Activated B cell treated with CpG ODN at 0.5 μM for 24 hours (primary cell): Measurements from ENCODE around the gene ACTL6B. TPM values are rescaled to one million over a fixed set of nuclear protein-coding genes. Genes with fewer than 3 reads are reported as not detected.
"Not testable (repeated sequence)": the region's sequence is repeated elsewhere in the genome, so short reads cannot be mapped to it uniquely, and the experiment has no call there.

Experiments used
- ATAC-seq: fragments of 200-7000 bp; cut with Tn5 transposase; one replicate; pipeline ENCODE4 v1.10.0; 2021; ENCODE audit warnings: low read depth, mild to moderate bottlenecking, moderate library complexity
- CTCF ChIA-PET: fragments of 350-600 bp; sonication (Branson Sonifier 250); formaldehyde crosslinking; loops from one replicate; lab custom pipeline; 2021; ENCODE audit warnings: antibody characterized with exemption; lab: Charles Lee
- POLR2A ChIA-PET: fragments of 350-600 bp; sonication (Branson Sonifier 250); formaldehyde crosslinking; loops from one replicate; lab custom pipeline; 2021; ENCODE audit warnings: antibody characterized with exemption; lab: Charles Lee
- DNase-seq: peaks from one replicate; pipeline ENCODE4 v3.0.0; 2022
- H3K27ac Mint-ChIP-seq: one replicate; pipeline ENCODE4 v1.8.0; 2020; ENCODE audit warnings: mixed read lengths
- H3K27me3 Mint-ChIP-seq: one replicate; pipeline ENCODE4 v1.8.0; 2021; ENCODE audit warnings: mixed read lengths
- H3K36me3 Mint-ChIP-seq: one replicate; pipeline ENCODE4 v1.8.0; 2021; ENCODE audit warnings: low read depth, mixed read lengths
- H3K4me1 Mint-ChIP-seq: one replicate; pipeline ENCODE4 v1.8.0; 2021; ENCODE audit warnings: mixed read lengths
- H3K4me3 Mint-ChIP-seq: one replicate; pipeline ENCODE4 v1.8.0; 2020; ENCODE audit warnings: mild to moderate bottlenecking, mixed read lengths
- H3K9me3 Mint-ChIP-seq: one replicate; pipeline ENCODE4 v1.8.0; 2020; ENCODE audit warnings: mixed read lengths
- CTCF ChIP-seq: fragments of 200-600 bp; IDR thresholded peaks from one replicate; pipeline ENCODE4 v1.8.0; 2022; ENCODE audit warnings: antibody characterized with exemption, mild to moderate bottlenecking
- intact Hi-C: fragments of 100-400 bp; cut with micrococcal nuclease; formaldehyde crosslinking; loops from one replicate; pipeline ENCODE4 v1.15.1; 2024
- total RNA-seq: library from RNA; stranded (reverse); gene quantifications from 2 replicates; pipeline ENCODE4 v1.2.3, GENCODE V29; 2022

The ACTL6B gene
- total RNA-seq, 1 donor from 2014 or later, result not detected

- intact Hi-C loops, result loop anchor here (10.0 kb wide), 1 partner anchor 585 kb away; the partner anchor contains the start of genes COPS6 and ZNF3
- H3K27me3 Mint-ChIP-seq, result peaks cover 3% of the 10 kb centered on the region
- H3K4me3 Mint-ChIP-seq, result no peak overlapping the region
- CTCF ChIA-PET, result interaction anchor here (0.6 kb wide), 1 partner anchor 201 kb away, joined by 3 read pairs; no protein-coding TSS in a partner anchor
- H3K36me3 Mint-ChIP-seq, result peaks cover 6% of the 10 kb centered on the region
- ATAC-seq (no peak), DNase-seq (no peak)
- H3K4me1 Mint-ChIP-seq, result peaks cover 9% of the 10 kb centered on the region
- no peak overlapping the region for H3K27ac Mint-ChIP-seq
- no peak for TF ChIP-seq CTCF
- H3K9me3 Mint-ChIP-seq, result no peaks in the 10 kb centered on the region
- POLR2A ChIA-PET, result interaction anchor here (2.2 kb wide), 1 partner anchor 84 kb away, joined by 5 read pairs; the partner anchor contains the start of gene FBXO24
These were observed 13.8 kb upstream of the ACTL6B start for GRCh38 chr7:100670074-100670473.

DNA sequence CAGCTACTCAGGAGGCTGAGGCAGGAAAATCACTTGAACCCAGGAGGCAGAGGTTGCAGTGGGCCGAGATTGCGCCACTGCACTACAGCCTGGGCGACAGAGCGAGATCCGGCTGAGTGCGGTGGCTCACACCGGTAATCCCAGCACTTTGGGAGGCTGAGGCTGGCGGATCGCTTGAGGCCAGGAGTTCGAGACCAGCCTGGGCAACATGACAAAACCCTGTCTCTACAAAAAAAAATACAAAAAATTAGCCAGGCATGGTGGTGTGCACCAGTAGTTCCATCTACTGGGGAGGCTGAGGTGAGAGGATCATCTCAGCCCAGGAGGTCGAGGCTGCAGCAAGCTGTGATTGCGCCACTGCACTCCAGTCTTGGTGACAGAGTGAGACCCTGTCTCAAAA, 12.9 kb upstream of the ACTL6B start:
- POLR2A ChIA-PET, intact Hi-C loops, H3K4me3 Mint-ChIP-seq, H3K36me3 Mint-ChIP-seq, H3K27ac Mint-ChIP-seq, ATAC-seq, H3K9me3 Mint-ChIP-seq, CTCF ChIA-PET, H3K27me3 Mint-ChIP-seq, H3K4me1 Mint-ChIP-seq, DNase-seq: not testable (repeated sequence)

DNA sequence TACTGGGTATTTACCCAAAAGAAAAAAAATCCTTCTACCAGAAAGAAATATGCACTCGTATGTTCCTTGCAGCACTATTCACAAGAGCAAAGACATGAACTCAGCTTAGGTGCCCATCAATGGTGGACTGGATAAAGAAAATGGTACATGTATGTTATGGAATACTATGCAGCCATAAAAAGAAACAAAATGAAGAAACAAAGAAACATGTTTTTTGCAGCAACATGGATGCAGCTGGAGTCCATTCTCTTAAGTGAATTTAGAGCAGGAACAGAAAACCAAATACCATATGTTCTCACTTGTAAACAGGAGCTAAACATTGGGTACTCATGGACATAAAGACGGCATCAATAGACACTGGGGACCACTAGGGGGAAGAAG, 11.8 kb upstream of the ACTL6B start:
- no peak overlapping the region for H3K4me3 Mint-ChIP-seq

DNA sequence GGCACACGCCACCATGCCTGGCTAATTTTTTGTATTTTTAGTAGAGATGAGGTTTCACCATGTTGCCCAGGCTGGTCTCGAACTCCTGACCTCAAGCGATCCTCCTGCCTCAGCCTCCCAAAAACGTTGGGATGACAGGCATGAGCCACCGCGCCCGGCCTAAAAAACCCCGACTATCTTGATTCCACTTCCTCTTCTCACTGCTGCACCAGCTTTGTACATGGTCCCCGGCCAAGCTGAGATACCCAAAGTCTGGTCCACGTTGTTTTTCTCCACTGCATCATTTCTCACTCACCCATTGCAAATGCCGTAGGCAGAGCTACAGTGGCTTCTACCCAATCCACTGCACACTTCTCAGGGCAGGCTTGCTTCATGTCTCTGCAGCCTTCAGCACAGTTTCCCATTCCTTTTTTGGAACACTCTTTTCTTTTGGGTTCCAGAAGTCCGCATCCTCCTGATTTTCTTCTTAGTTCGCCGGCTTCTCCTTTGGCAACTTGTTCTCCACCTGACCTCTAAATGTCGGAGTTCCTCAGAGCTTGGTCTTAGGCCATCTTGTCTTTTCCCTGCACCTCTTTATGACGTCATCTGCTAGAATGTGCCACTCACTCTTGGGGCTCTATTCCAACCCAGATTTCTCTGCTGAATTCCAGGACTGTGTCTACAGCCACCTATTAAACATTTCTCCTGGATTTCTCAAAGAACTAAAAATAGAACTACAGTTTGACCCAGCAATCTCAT, 11.3 kb upstream of the ACTL6B start:
- Mint-ChIP-seq H3K4me3 (no peak overlapping the region), H3K36me3 (no peaks in the 10 kb centered on the region), H3K4me1 (peaks cover 3% of the 10 kb centered on the region), H3K27me3 (peaks cover 3% of the 10 kb centered on the region), H3K9me3 (no peaks in the 10 kb centered on the region), H3K27ac (no peak overlapping the region)
- ChIA-PET POLR2A (interaction anchor here (0.9 kb wide), 1 partner anchor 33 kb away, joined by 3 read pairs; no protein-coding TSS in a partner anchor), CTCF (interaction anchor here (0.6 kb wide), 1 partner anchor 71 kb away, joined by 3 read pairs; no protein-coding TSS in a partner anchor)
- ATAC-seq (no peak), DNase-seq (no peak)
- TF ChIP-seq CTCF, result no peak
- intact Hi-C loops, result no loop called here

More for the DNA sequence above, 11.8 kb upstream of the ACTL6B start:
- intact Hi-C loops, result no loop called here
- Mint-ChIP-seq H3K9me3 (no peaks in the 10 kb centered on the region), H3K27ac (no peak overlapping the region), H3K4me1 (peaks cover 7% of the 10 kb centered on the region), H3K36me3 (no peaks in the 10 kb centered on the region), H3K27me3 (peaks cover 3% of the 10 kb centered on the region)
- ChIA-PET POLR2A (interaction anchor here (0.9 kb wide), 1 partner anchor 34 kb away, joined by 3 read pairs; no protein-coding TSS in a partner anchor), CTCF (no interaction called here)
- DNase-seq (no peak), ATAC-seq (no peak)
- no peak for TF ChIP-seq CTCF

GRCh38 chr7:100665168-100665726, 9.0 kb upstream of the ACTL6B start:
- ChIA-PET CTCF (no interaction called here), POLR2A (no interaction called here)
- Mint-ChIP-seq H3K9me3 (no peaks in the 10 kb centered on the region), H3K36me3 (no peaks in the 10 kb centered on the region), H3K27me3 (peaks cover 8% of the 10 kb centered on the region), H3K27ac (no peak overlapping the region), H3K4me1 (peaks cover 2% of the 10 kb centered on the region), H3K4me3 (no peak overlapping the region)
- intact Hi-C loops, result no loop called here
- DNase-seq, result no peak
- no peak for TF ChIP-seq CTCF
- no peak for ATAC-seq

GRCh38 chr7:100662194-100662776, 6.0 kb upstream of the ACTL6B start:
- intact Hi-C loops, DNase-seq, H3K9me3 Mint-ChIP-seq, ATAC-seq, H3K4me3 Mint-ChIP-seq, H3K27ac Mint-ChIP-seq, H3K4me1 Mint-ChIP-seq, H3K36me3 Mint-ChIP-seq, CTCF ChIA-PET: not testable (repeated sequence)
- POLR2A ChIA-PET, result interaction anchor here (0.7 kb wide), 1 partner anchor 178 kb away, joined by 3 read pairs; the partner anchor contains the start of gene NYAP1
- H3K27me3 Mint-ChIP-seq, result peaks cover 23% of the 10 kb centered on the region
